ENCODE results near the gene CYFIP1.

The CYFIP1 gene

GRCh38 chr15:22969489-22969888 lies 10.7 kb downstream of the CYFIP1 start:
- TF ChIP-seq NFIC (IDR thresholded peaks at IDR 0.05) (no peak), EP300 (IDR thresholded peaks at IDR 0.05; ENCODE audit: borderline replicate concordance) (no peak), CREB1 (IDR thresholded peaks at IDR 0.05; ENCODE audit: low read depth) (no peak), FOXM1 (IDR thresholded peaks at IDR 0.05; ENCODE audit: borderline replicate concordance, low read depth) (no peak), RAD21 (IDR thresholded peaks at IDR 0.05; ENCODE audit: low read depth) (no peak), ZBTB7A (IDR thresholded peaks at IDR 0.05; ENCODE audit: low read depth) (no peak)

DNA sequence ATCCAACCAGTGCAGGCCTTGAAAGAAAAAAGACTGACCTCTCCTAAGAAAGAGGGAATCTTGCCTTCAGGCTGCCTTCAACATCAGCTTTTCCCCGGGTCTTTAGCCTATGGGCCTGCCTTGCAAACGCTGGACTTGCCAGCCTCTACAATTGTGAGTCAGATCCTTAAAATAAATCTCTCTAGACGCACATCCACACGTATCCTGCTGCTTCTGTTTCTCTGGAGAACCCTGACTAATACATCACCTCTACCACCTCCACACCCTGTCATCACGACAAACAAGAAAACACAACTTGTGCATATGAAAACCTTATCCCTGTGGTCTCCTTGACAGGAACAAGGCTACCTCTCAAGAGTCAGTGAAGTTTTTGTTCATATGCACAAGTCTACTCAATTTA lies 11.8 kb downstream of the CYFIP1 start:
- TF ChIP-seq ZBTB7A (IDR thresholded peaks at IDR 0.05; ENCODE audit: low read depth), result no peak
- TF ChIP-seq TEAD4 (IDR thresholded peaks at IDR 0.05), result no peak
- TF ChIP-seq MAX (IDR thresholded peaks at IDR 0.05), result no peak
- no peak for TF ChIP-seq RAD21 (IDR thresholded peaks at IDR 0.05; ENCODE audit: low read depth)
- TF ChIP-seq REST (IDR thresholded peaks at IDR 0.05; ENCODE audit: low read depth), result no peak
- TF ChIP-seq YY1 (IDR thresholded peaks at IDR 0.05; ENCODE audit: low read depth), result no peak
- TF ChIP-seq EP300 (IDR thresholded peaks at IDR 0.05; ENCODE audit: borderline replicate concordance), result no peak
- TF ChIP-seq USF1 (IDR thresholded peaks at IDR 0.05), result no peak
- TF ChIP-seq EGR1 (IDR thresholded peaks at IDR 0.05), result no peak
- no peak for TF ChIP-seq TCF12 (IDR thresholded peaks at IDR 0.05; ENCODE audit: low read depth)
- TF ChIP-seq CEBPB (IDR thresholded peaks at IDR 0.05), result no peak
- TF ChIP-seq TAF1 (IDR thresholded peaks at IDR 0.05; ENCODE audit: low read depth), result no peak

- TF ChIP-seq EGR1 (IDR thresholded peaks at IDR 0.05), result no peak
- TF ChIP-seq REST (IDR thresholded peaks at IDR 0.05; ENCODE audit: low read depth), result no peak
- TF ChIP-seq RAD21 (IDR thresholded peaks at IDR 0.05; ENCODE audit: low read depth), result no peak
- no peak for TF ChIP-seq CREB1 (IDR thresholded peaks at IDR 0.05; ENCODE audit: low read depth)
- no peak for TF ChIP-seq TCF12 (IDR thresholded peaks at IDR 0.05; ENCODE audit: low read depth)
- no peak for TF ChIP-seq CEBPB (IDR thresholded peaks at IDR 0.05)
- TF ChIP-seq EP300 (IDR thresholded peaks at IDR 0.05; ENCODE audit: borderline replicate concordance), result no peak
- TF ChIP-seq TAF1 (IDR thresholded peaks at IDR 0.05; ENCODE audit: low read depth), result no peak
- TF ChIP-seq ZBTB7A (IDR thresholded peaks at IDR 0.05; ENCODE audit: low read depth), result no peak
- TF ChIP-seq FOXM1 (IDR thresholded peaks at IDR 0.05; ENCODE audit: borderline replicate concordance, low read depth), result no peak
- no peak for TF ChIP-seq YY1 (IDR thresholded peaks at IDR 0.05; ENCODE audit: low read depth)
- TF ChIP-seq USF1 (IDR thresholded peaks at IDR 0.05), result no peak
- TF ChIP-seq MAX (IDR thresholded peaks at IDR 0.05), result no peak
- no peak for TF ChIP-seq NFIC (IDR thresholded peaks at IDR 0.05)
- TF ChIP-seq TEAD4 (IDR thresholded peaks at IDR 0.05), result no peak
These were observed 12.9 kb downstream of the CYFIP1 start for GRCh38 chr15:22967084-22967770.

DNA sequence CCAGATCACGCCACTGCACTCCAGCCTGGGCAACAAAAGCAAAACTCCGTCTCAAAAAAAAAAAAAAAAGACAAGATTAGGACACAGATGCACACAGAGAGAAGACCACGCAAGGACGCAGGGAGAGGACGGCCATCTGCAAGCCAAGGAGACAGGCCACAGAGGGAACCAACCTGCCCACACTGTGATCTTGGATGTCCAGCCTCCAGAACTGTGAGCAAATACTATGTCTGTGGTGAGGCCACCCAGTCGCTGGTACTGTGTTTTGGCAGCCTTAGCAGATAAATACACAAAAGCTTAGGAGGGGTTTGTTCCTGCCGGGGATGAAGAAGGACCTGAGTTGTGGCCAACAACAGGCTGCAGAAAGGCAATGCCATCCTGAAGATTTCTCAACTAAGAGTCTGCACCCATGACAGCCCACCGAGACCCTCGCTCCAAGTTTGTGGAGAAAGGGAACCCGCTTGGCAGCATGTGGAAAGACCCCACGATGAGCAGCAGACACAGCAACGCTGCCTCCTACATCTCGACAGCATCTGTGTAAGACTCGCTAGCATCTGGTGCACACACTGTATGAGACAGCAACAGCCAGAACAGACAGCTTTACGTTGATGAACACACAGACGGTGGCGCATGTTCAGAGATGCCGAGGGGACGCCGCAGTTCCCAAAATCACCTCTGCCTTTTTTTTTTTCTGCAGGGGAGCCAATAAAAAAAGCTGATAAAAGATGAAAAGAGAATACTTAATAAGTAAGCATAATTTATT lies 13.7 kb downstream of the CYFIP1 start:
- no peak for TF ChIP-seq REST (IDR thresholded peaks at IDR 0.05; ENCODE audit: low read depth)
- TF ChIP-seq CEBPB (IDR thresholded peaks at IDR 0.05), result no peak
- no peak for TF ChIP-seq ZBTB7A (IDR thresholded peaks at IDR 0.05; ENCODE audit: low read depth)
- no peak for TF ChIP-seq CREB1 (IDR thresholded peaks at IDR 0.05; ENCODE audit: low read depth)
- no peak for TF ChIP-seq TCF12 (IDR thresholded peaks at IDR 0.05; ENCODE audit: low read depth)
- TF ChIP-seq USF1 (IDR thresholded peaks at IDR 0.05), result no peak
- TF ChIP-seq RAD21 (IDR thresholded peaks at IDR 0.05; ENCODE audit: low read depth), result no peak
